Purkinje cell (primary cell): Measurements from ENCODE around the gene CRABP1. TPM values are rescaled to one million over a fixed set of nuclear protein-coding genes. Genes with fewer than 3 reads are reported as not detected.

ENCODE experiments used
- polyA plus RNA-seq: library from polyadenylated mRNA; unstranded; fragments of >200 nt; fragmentation: Nextera tagmentation; gene quantifications from 2 replicates; pipeline ENCODE4 v1.2.1, GENCODE V29; 2014

The CRABP1 gene
- 2.5 TPM in 1 of 2 replicates, not detected in the other for polyA plus RNA-seq

DNA sequence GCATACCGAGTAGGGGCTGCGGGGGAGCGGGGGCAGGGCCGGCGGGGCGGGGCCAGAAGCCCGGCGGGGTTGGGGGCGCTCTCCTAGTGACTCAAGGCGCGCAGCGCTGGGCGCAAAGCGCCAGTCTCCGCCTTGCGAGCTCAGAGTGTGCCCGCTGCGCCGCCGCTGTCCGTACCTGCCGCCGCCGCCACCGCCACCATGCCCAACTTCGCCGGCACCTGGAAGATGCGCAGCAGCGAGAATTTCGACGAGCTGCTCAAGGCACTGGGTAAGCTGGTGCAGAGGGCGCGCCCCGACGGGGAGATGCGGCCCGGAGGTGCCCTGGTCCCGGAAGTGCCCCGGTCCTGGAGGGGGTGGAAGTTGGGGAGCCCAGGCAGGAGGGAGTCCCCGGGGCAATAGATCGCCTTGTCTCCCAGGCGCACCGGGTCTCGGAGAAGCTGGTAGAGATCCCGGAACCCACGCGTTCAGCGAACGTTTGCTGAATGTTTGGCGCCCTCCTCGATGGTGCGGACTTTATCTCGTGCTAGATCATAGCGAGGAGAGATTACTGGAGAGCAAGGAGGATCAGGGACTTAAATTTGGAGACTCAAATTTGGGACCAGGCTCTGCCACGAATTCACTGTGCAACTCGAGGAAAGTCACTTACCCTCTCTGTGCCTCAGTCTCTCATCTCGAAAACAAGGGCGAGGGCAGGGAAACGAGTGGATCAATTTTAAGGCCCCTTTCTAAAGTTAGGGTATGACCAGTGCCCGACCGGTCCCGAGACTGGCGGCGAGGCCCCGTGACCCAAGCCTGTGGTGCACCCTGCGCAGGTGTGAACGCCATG lies at the start of gene CRABP1:
TSS of gene CRABP1 (plus strand) at position 123 of the 826 bp plus-strand sequence. CDS start at position 199, 76 bp downstream.

DNA sequence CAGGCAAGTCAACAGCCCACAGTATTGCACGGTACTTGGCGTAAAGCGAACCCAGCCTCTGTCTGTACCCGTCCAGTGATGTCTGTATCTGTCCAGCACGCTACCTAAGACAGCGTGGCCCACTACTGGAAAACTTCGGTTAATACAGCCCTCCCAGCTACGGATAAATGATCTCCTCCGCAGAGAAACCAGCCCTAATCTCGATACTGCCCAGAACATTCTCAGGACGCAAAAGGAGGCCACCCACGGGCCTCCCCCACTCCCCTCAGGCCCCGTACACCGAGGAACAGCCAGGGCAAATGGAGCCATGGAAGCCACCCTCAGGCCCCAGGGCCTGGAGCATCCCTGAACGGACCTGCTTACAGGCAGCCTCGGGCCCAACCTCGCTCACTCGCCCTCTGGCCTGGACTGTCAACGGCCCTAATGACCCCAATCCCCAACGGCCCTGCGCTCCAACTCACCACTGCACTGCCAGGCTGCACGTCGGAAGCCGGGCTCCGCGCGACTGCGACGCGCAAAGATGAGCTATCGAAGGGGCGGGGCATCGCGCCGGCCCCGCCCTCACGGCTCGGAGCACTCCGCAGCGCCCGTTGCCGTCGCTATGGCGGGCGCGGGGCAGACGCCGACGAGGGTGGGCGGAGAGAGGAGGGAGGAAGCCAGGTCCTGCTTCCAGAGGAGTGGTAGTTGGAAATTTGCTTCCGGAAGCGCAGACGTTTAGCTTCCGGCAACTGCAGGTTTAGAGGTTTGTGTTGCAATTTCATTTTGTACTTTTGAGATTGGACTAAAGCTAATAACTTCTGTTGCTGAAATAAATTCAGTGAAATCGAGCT lies 40.8 kb upstream of the CRABP1 start, which contains the start of gene SKIC8:
TSS of gene SKIC8 (minus strand) at position 509 of the 830 bp plus-strand sequence. CDS start 3,923 bp downstream, outside the sequence.

Other genes starting within 250 kb of the CRABP1 start
- not detected in 2 replicates for gene SH2D7, start 247.8 kb upstream of the CRABP1 start, polyA plus RNA-seq
- gene CIB2, start 208.9 kb upstream of the CRABP1 start, polyA plus RNA-seq = 1.4 and 6.7 TPM in 2 replicates
- 189 and 215 TPM in 2 replicates for gene IDH3A, start 191.0 kb upstream of the CRABP1 start, polyA plus RNA-seq
- 3.7 and 3.8 TPM in 2 replicates for gene ACSBG1, start 105.8 kb upstream of the CRABP1 start, polyA plus RNA-seq
- gene DNAJA4, start 75.8 kb upstream of the CRABP1 start, polyA plus RNA-seq = 65.5 and 105 TPM in 2 replicates
- 375 and 533 TPM in 2 replicates for gene SKIC8, start 40.7 kb upstream of the CRABP1 start, polyA plus RNA-seq
- 23.3 and 26.2 TPM in 2 replicates for gene IREB2, start 97.9 kb downstream of the CRABP1 start, polyA plus RNA-seq
- 6.2 and 15.1 TPM in 2 replicates for gene HYKK, start 167.2 kb downstream of the CRABP1 start, polyA plus RNA-seq
- 776 and 831 TPM in 2 replicates for gene PSMA4, start 200.1 kb downstream of the CRABP1 start, polyA plus RNA-seq
- gene CHRNA5, start 225.2 kb downstream of the CRABP1 start, polyA plus RNA-seq = 0.16 and 7.7 TPM in 2 replicates